HL-60 (cell line): ENCODE results near the gene SYNJ2.

Source experiments
- DNase-seq, 2 experiments: peaks; one replicate each; pipeline ENCODE4 v3.0.0-alpha.2; 2010 to 2020; ENCODE audit warnings: low read depth in 1 of 2, low spot score in 1 of 2
- H3K27ac ChIP-seq: fragments of 250-450 bp; sonication (Bioruptor Pico); replicated peaks from 2 replicates; pipeline ENCODE4 v1.5.1; 2020; ENCODE audit warnings: mild to moderate bottlenecking, moderate library complexity
- H3K27me3 ChIP-seq: fragments of 250-450 bp; sonication (Bioruptor Pico); 2 replicates; pipeline ENCODE4 v1.5.1; 2021; ENCODE audit warnings: mild to moderate bottlenecking, moderate library complexity; ENCODE audit not compliant: insufficient read depth, poor library complexity, severe bottlenecking
- H3K4me3 ChIP-seq: replicated peaks from 2 replicates; pipeline ENCODE4 v1.5.1; 2011; ENCODE audit warnings: mild to moderate bottlenecking, control low read depth, low read length; ENCODE audit not compliant: insufficient read depth
- GABPA ChIP-seq: IDR thresholded peaks from 2 replicates; pipeline ENCODE4 v1.6.1; 2012; ENCODE audit warnings: low read depth
- POLR2AphosphoS5 ChIP-seq: IDR thresholded peaks from 2 replicates; pipeline ENCODE4 v1.6.1; 2012; ENCODE audit warnings: low read depth
- SPI1 ChIP-seq: IDR thresholded peaks from 2 replicates; pipeline ENCODE4 v1.6.1; 2012; ENCODE audit warnings: low read depth, mild to moderate bottlenecking, borderline replicate concordance
- TF ChIP-seq, protein P1 (sequence below): IDR thresholded peaks from one replicate; pipeline ENCODE4 v1.5.1; 2011; ENCODE audit warnings: low read length, control low read depth, inconsistent platforms; ENCODE audit not compliant: insufficient read depth
- TF ChIP-seq, protein P2 (sequence below): IDR thresholded peaks from 2 replicates; pipeline ENCODE4 v1.6.1; 2012; ENCODE audit warnings: low read depth; ENCODE audit not compliant: insufficient replicate concordance

Gene SYNJ2

DNA sequence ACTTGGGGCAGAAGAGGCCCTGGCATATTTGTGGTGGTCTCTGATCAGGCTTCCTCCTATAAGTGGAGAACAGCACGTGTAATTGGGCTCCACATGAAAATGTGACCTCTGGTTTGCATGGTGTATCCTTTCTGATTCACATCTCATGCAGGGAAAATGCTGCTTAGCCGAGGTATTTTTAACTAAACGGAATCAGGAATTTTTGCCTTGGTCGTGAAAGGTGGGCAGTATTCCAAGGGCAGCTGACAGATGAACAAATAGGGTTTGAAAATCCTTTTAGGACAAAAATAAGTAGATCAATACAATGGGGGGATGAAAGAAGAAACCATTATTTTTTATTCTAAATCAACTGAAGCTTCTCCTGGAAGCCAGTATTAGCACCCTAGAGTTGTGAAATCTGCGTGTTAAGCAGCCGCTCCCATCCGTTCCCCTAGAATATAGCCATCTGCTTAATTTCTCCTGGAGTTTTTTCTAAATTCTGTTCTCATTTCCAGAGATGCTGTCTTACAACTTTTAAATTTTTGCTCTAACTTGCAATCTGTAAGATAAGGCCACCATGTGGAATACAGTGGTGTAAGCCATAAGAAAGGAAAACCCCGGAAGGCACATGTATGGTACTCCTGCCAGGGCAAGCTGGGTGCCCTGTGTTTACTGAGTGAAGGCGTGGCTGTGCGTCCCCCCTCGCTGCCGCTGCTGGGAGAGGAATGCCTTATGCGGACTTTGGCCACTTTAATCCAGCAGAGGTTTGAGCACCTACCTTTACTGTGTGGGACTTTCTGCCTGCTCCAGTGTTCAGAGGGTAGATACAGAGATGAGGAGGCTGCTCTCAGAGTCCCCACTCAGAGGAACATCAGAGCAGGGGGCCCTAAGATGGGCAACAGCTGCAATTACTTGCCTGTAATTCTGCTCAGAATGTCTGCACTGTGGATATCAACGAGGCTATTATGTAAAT is 52.4 kb downstream of the SYNJ2 start:
- DNase-seq, result no peak
- H3K4me3 ChIP-seq, result no peak overlapping the region
- no peak overlapping the region for H3K27ac ChIP-seq
- H3K27me3 ChIP-seq, result no peaks in the 10 kb centered on the region
- TF ChIP-seq POLR2AphosphoS5 (no peak), GABPA (no peak), SPI1 (no peak)
- TF ChIP-seq, protein P1, sequence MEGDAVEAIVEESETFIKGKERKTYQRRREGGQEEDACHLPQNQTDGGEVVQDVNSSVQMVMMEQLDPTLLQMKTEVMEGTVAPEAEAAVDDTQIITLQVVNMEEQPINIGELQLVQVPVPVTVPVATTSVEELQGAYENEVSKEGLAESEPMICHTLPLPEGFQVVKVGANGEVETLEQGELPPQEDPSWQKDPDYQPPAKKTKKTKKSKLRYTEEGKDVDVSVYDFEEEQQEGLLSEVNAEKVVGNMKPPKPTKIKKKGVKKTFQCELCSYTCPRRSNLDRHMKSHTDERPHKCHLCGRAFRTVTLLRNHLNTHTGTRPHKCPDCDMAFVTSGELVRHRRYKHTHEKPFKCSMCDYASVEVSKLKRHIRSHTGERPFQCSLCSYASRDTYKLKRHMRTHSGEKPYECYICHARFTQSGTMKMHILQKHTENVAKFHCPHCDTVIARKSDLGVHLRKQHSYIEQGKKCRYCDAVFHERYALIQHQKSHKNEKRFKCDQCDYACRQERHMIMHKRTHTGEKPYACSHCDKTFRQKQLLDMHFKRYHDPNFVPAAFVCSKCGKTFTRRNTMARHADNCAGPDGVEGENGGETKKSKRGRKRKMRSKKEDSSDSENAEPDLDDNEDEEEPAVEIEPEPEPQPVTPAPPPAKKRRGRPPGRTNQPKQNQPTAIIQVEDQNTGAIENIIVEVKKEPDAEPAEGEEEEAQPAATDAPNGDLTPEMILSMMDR, result no peak
- TF ChIP-seq, protein P2, sequence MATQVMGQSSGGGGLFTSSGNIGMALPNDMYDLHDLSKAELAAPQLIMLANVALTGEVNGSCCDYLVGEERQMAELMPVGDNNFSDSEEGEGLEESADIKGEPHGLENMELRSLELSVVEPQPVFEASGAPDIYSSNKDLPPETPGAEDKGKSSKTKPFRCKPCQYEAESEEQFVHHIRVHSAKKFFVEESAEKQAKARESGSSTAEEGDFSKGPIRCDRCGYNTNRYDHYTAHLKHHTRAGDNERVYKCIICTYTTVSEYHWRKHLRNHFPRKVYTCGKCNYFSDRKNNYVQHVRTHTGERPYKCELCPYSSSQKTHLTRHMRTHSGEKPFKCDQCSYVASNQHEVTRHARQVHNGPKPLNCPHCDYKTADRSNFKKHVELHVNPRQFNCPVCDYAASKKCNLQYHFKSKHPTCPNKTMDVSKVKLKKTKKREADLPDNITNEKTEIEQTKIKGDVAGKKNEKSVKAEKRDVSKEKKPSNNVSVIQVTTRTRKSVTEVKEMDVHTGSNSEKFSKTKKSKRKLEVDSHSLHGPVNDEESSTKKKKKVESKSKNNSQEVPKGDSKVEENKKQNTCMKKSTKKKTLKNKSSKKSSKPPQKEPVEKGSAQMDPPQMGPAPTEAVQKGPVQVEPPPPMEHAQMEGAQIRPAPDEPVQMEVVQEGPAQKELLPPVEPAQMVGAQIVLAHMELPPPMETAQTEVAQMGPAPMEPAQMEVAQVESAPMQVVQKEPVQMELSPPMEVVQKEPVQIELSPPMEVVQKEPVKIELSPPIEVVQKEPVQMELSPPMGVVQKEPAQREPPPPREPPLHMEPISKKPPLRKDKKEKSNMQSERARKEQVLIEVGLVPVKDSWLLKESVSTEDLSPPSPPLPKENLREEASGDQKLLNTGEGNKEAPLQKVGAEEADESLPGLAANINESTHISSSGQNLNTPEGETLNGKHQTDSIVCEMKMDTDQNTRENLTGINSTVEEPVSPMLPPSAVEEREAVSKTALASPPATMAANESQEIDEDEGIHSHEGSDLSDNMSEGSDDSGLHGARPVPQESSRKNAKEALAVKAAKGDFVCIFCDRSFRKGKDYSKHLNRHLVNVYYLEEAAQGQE, result no peak

- H3K27ac ChIP-seq, result no peak overlapping the region
- TF ChIP-seq POLR2AphosphoS5, result no peak
- TF ChIP-seq SPI1, result no peak
- TF ChIP-seq, protein P2, result no peak
- no peak for TF ChIP-seq GABPA
- TF ChIP-seq, protein P1, result no peak
- no peaks in the 10 kb centered on the region for H3K27me3 ChIP-seq
- H3K4me3 ChIP-seq, result no peak overlapping the region
- DNase-seq, result no peak
Measured at GRCh38 chr6:158036261-158036660, 54.6 kb downstream of the SYNJ2 start.

DNA sequence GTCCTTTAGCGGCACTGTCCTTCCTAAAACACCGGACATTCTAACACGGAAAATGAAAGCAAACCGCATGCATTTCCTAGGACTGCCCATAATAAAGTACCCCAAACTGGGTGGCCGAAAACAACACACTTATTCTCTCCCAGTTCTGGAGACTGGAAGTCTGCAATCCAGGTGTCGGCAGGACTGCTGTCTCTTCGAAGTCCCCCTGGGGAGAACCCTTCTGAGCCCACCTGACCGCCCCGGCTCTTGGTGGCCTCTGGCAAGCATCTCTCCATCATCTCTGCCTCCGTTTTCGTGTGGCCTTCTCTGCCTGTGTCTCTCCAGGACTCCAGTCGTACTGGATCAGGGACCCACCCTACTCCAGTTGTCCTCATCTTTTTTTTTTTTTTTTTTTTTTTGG is 55.4 kb downstream of the SYNJ2 start:
- no peak for TF ChIP-seq SPI1
- no peak for TF ChIP-seq POLR2AphosphoS5
- TF ChIP-seq, protein P1, result no peak
- TF ChIP-seq, protein P2, result no peak
- no peak for TF ChIP-seq GABPA
- Histone ChIP-seq H3K27me3 (no peaks in the 10 kb centered on the region), H3K27ac (no peak overlapping the region), H3K4me3 (no peak overlapping the region)
- DNase-seq, result no peak
